K562 (cell line): ENCODE data around the gene ASB13. TPM values are rescaled to one million over a fixed set of nuclear protein-coding genes. Genes with fewer than 3 reads are reported as not detected.

Experiments used
- CBFB ChIP-seq: sonication (generic); formaldehyde crosslinking; IDR thresholded peaks from 2 replicates; pipeline ENCODE4 v1.4.0; 2020; ENCODE audit warnings: mild to moderate bottlenecking, missing genetic modification reagents
- CEBPB ChIP-seq: fragments of 450-650 bp; IDR thresholded peaks from 2 replicates; pipeline ENCODE4 v1.6.1; 2016; ENCODE audit warnings: missing genetic modification characterization, missing compliant biosample characterization
- CREB1 ChIP-seq, 2 experiments: sonication (generic) in 1 of 2; formaldehyde crosslinking in 1 of 2; IDR thresholded peaks; 2 replicates each; pipeline versions ENCODE4 v1.6.1 to v1.8.0; 2012 to 2022; ENCODE audit warnings: inconsistent platforms in 1 of 2, mild to moderate bottlenecking in 1 of 2, missing genetic modification reagents in 1 of 2, moderate library complexity in 1 of 2
- HLTF ChIP-seq: fragments of 450-650 bp; IDR thresholded peaks from 2 replicates; pipeline ENCODE4 v1.6.1; 2016
- KLF10 ChIP-seq: fragments of 250-450 bp; sonication (Bioruptor Pico); IDR thresholded peaks from 2 replicates; pipeline ENCODE4 v1.6.1; 2021; ENCODE audit warnings: matching md5 sums
- MCM5 ChIP-seq: fragments of 450-650 bp; IDR thresholded peaks from 2 replicates; pipeline ENCODE4 v1.6.1; 2016; ENCODE audit warnings: low read depth
- MEF2D ChIP-seq: conservative IDR thresholded peaks from 2 replicates; pipeline ENCODE4 v1.6.1; 2016; ENCODE audit warnings: low read depth, missing genetic modification characterization, missing compliant biosample characterization
- MITF ChIP-seq: IDR thresholded peaks from 2 replicates; pipeline ENCODE4 v1.6.1; 2014; ENCODE audit warnings: antibody characterized with exemption
- MYNN ChIP-seq, 2 experiments: sonication (generic); formaldehyde crosslinking in 1 of 2; IDR thresholded peaks; 2 replicates each; pipeline versions ENCODE4 v1.5.0 to v1.6.1; 2016 to 2020; ENCODE audit warnings: antibody characterized with exemption in 1 of 2, missing genetic modification reagents in 1 of 2
- NBN ChIP-seq: fragments of 450-650 bp; IDR thresholded peaks from 2 replicates; pipeline ENCODE4 v1.6.1; 2016; ENCODE audit warnings: low read depth, mild to moderate bottlenecking
- NR1H2 ChIP-seq: sonication (generic); formaldehyde crosslinking; IDR thresholded peaks from 2 replicates; pipeline ENCODE4 v1.4.0; 2020; ENCODE audit warnings: mild to moderate bottlenecking, missing genetic modification reagents
- NR4A1 ChIP-seq, 2 experiments: fragments of 250-450 bp in 1 of 2; fragments of 450-650 bp in 1 of 2; sonication (Bioruptor Pico) in 1 of 2; IDR thresholded peaks; 2 replicates each; pipeline versions ENCODE4 v1.4.0 to v1.6.1; 2016 to 2020; ENCODE audit warnings: mild to moderate bottlenecking in 2 of 2, missing compliant biosample characterization in 1 of 2, missing genetic modification characterization in 1 of 2, moderate library complexity in 1 of 2
- POLR2AphosphoS5 ChIP-seq: IDR thresholded peaks from 2 replicates; pipeline ENCODE4 v1.6.1; 2011; ENCODE audit warnings: mild to moderate bottlenecking, low read depth, low read length, moderate library complexity; ENCODE audit not compliant: control insufficient read depth, insufficient read depth
- RBBP5 ChIP-seq: fragments of 200-600 bp; sonication (generic); IDR thresholded peaks from 2 replicates; pipeline ENCODE4 v1.6.1; 2012; ENCODE audit warnings: borderline replicate concordance, mild to moderate bottlenecking, low read length, control low read depth, inconsistent platforms; ENCODE audit not compliant: insufficient read depth, poor library complexity, severe bottlenecking
- RBM25 ChIP-seq: fragments of 200-400 bp; formaldehyde crosslinking; IDR thresholded peaks from 2 replicates; pipeline ENCODE4 v1.6.1; 2018; ENCODE audit warnings: low read length, low read depth, moderate library complexity; ENCODE audit not compliant: severe bottlenecking
- RFX5 ChIP-seq: IDR thresholded peaks from 2 replicates; pipeline ENCODE4 v1.6.1; 2011; ENCODE audit warnings: low read depth, mild to moderate bottlenecking, improper control_type of control experiment, low read length
- SETDB1 ChIP-seq: IDR thresholded peaks from one replicate; pipeline ENCODE4 v1.6.1; 2012; ENCODE audit warnings: low read length, control low read depth, inconsistent platforms
- TARDBP ChIP-seq: fragments of 450-650 bp; IDR thresholded peaks from 2 replicates; pipeline ENCODE4 v1.6.1; 2016
- TBL1XR1 ChIP-seq, 2 experiments: IDR thresholded peaks; 2 replicates each; pipeline ENCODE4 v1.6.1; 2012; ENCODE audit warnings: improper control_type of control experiment in 2 of 2, low read length in 2 of 2, mild to moderate bottlenecking in 1 of 2
- TCF7L2 ChIP-seq: fragments of 150-350 bp; IDR thresholded peaks from 2 replicates; pipeline ENCODE4 v1.6.1; 2016; ENCODE audit warnings: low read depth, mild to moderate bottlenecking, low read length, moderate library complexity
- YY1 ChIP-seq, 3 experiments: IDR thresholded peaks; 2 replicates each; pipeline ENCODE4 v1.6.1; 2011; ENCODE audit warnings: low read length in 2 of 3, mild to moderate bottlenecking in 2 of 3, moderate library complexity in 2 of 3, borderline replicate concordance in 1 of 3, control low read depth in 1 of 3, low read depth in 1 of 3; ENCODE audit not compliant: insufficient read depth in 3 of 3, insufficient replicate concordance in 2 of 3, control insufficient read depth in 1 of 3, insufficient read length in 1 of 3; ENCODE audit errors: extremely low read depth in 1 of 3
- ZBTB26 ChIP-seq: fragments of 450-650 bp; formaldehyde crosslinking; IDR thresholded peaks from 2 replicates; pipeline ENCODE4 v1.4.0; 2022; ENCODE audit warnings: missing genetic modification characterization
- ZNF174 ChIP-seq: fragments of 250-450 bp; sonication (Bioruptor Pico); IDR thresholded peaks from 2 replicates; pipeline ENCODE4 v1.4.0; 2020; ENCODE audit warnings: mild to moderate bottlenecking
- ZNF175 ChIP-seq: fragments of 200-800 bp; sonication (Bioruptor generic); IDR thresholded peaks from 2 replicates; pipeline ENCODE4 v1.6.1; 2016; ENCODE audit warnings: low read depth, mild to moderate bottlenecking, missing genetic modification characterization, missing compliant biosample characterization
- ZNF232 ChIP-seq: sonication (generic); formaldehyde crosslinking; IDR thresholded peaks from 2 replicates; pipeline ENCODE4 v1.8.0; 2022; ENCODE audit warnings: mild to moderate bottlenecking, missing genetic modification reagents
- ZNF75A ChIP-seq: fragments of 450-650 bp; formaldehyde crosslinking; IDR thresholded peaks from 2 replicates; pipeline ENCODE4 v1.4.0; 2020; ENCODE audit warnings: mild to moderate bottlenecking
- polyA plus RNA-seq, 8 experiments: library from polyadenylated mRNA; depleted of rRNA in 4 of 8; stranded (reverse) in 5 of 8; unstranded in 3 of 8; fragments of >200 nt; fragmentation: Nextera tagmentation in 2 of 8; fragmentation: Illumina TruSeq in 1 of 8; extraction: Ambion mirVana in 2 of 8; extraction: Trizol in 1 of 8; gene quantifications; 2 replicates each; pipeline versions ENCODE4 v1.2.1 to v1.2.3, GENCODE V29; 2011 to 2014; ENCODE audit warnings: inconsistent platforms in 1 of 8, missing spikeins in 1 of 8
- total RNA-seq, 7 experiments: library from RNA; depleted of rRNA in 6 of 7; stranded (reverse); fragments of >200 nt in 6 of 7; fragmentation: Illumina TruSeq in 2 of 7; extraction: Trizol in 2 of 7; gene quantifications; 2 replicates each; pipeline versions ENCODE4 v1.2.1 to v1.2.3, GENCODE V29; 2011 to 2021; ENCODE audit warnings: low replicate concordance in 1 of 7

Gene ASB13
- total and polyA plus RNA-seq, 9 of the 15 experiments (the other 6 are each of a cell fraction or from before 2014, with no cell fraction given) = 5.2 to 28.8 (median 16.9) TPM

- TF ChIP-seq POLR2AphosphoS5 (peak; percentile 44), TCF7L2 (peak; percentile 23; the same call in 1 of the 2 replicates), MITF (no peak), RBBP5 (no peak), ZBTB26 (CRISPR knock-in tag) (0 out of 2 replicates have a peak, but pooled peaks have one; percentile 42), CBFB (CRISPR knock-in tag) (peak; percentile 94), MCM5 (no peak), NR4A1 (CRISPR knock-in tag; IDR thresholded peaks at IDR 0.05) (peak; percentile 89), NR4A1 (tag; IDR thresholded peaks at IDR 0.05) (peak; percentile 94), ZNF174 (peak; percentile 63; the same call in 1 of the 2 replicates), MEF2D (tag) (peak; percentile 74; the same call in 1 of the 2 replicates), RBM25 (peak; percentile 23), TARDBP (0 out of 2 replicates have a peak, but pooled peaks have one; percentile 29), ZNF175 (CRISPR knock-in tag) (peak; percentile 78), MYNN (IDR thresholded peaks at IDR 0.05) (no peak), MYNN (CRISPR knock-in tag; IDR thresholded peaks at IDR 0.05) (no peak), SETDB1 (no peak), ZNF232 (CRISPR knock-in tag) (peak; percentile 91; the same call in 1 of the 2 replicates), NR1H2 (CRISPR knock-in tag) (peak; percentile 79; the same call in 1 of the 2 replicates), YY1 (IDR thresholded peaks at IDR 0.05; ENCODE audit: borderline replicate concordance in 1 of 3, control insufficient read depth in 1 of 3, extremely low read depth in 1 of 3, insufficient read depth in 3 of 3, insufficient read length in 1 of 3, insufficient replicate concordance in 2 of 3, low read depth in 1 of 3, low read length in 2 of 3) (peak in 1 of 3 experiments; percentile 26), NBN (peak; percentile 51; the same call in 1 of the 2 replicates), ZNF75A (CRISPR knock-in tag) (0 out of 2 replicates have a peak, but pooled peaks have one; percentile 57), KLF10 (no peak), RFX5 (no peak), TBL1XR1 (IDR thresholded peaks at IDR 0.05; ENCODE audit: low read length in 2 of 2) (peak in 1 of 2 experiments; percentile 5; a peak in 1 of 4 replicates), HLTF (0 out of 2 replicates have a peak, but pooled peaks have one; percentile 54), CREB1 (IDR thresholded peaks at IDR 0.05) (0 out of 2 replicates have a peak, but pooled peaks have one; percentile 24), CREB1 (CRISPR knock-in tag; IDR thresholded peaks at IDR 0.05) (peak; percentile 80), CEBPB (tag) (no peak)
Measured at GRCh38 chr10:5684318-5684970, 18.0 kb upstream of the ASB13 start, which contains the start of gene TASOR2 (continued).
